Gastroesophageal sphincter (tissue), 4 donors: ENCODE measurements around the gene GALNT9. TPM values are rescaled to one million over a fixed set of nuclear protein-coding genes. Genes with fewer than 3 reads are reported as not detected.

ENCODE experiments used
- ATAC-seq: fragments of 150-250 bp; one replicate; pipeline ENCODE4 v1.9.1; 2016; ENCODE audit warnings: mild to moderate bottlenecking, moderate library complexity
- H3K27ac ChIP-seq, 4 donors: fragments of 200-600 bp; sonication (generic) in 3 of 4; 1 replicate in 3 of 4; 2 replicates in 1 of 4; pipeline ENCODE4 v1.5.1; 2016 to 2019
- H3K27me3 ChIP-seq: fragments of 200-600 bp; sonication (generic); one replicate; pipeline ENCODE4 v1.5.1; 2019
- H3K36me3 ChIP-seq, 2 donors: fragments of 200-600 bp; sonication (generic); one replicate each; pipeline ENCODE4 v1.5.1; 2019; ENCODE audit warnings: control low read depth in 1 of 2
- H3K4me1 ChIP-seq, 3 donors: fragments of 200-600 bp; sonication (generic); 1 replicate in 2 of 3; 2 replicates in 1 of 3; pipeline ENCODE4 v1.5.1; 2016 to 2019; ENCODE audit warnings: control low read depth in 2 of 3
- H3K4me3 ChIP-seq, 2 donors: fragments of 200-600 bp; sonication (generic); one replicate each; pipeline ENCODE4 v1.5.1; 2019; ENCODE audit warnings: mild to moderate bottlenecking in 1 of 2, moderate library complexity in 1 of 2
- H3K9me3 ChIP-seq, 3 donors: fragments of 200-600 bp; sonication (generic); one replicate each; pipeline ENCODE4 v1.5.1; 2017 to 2019; ENCODE audit warnings: control low read depth in 2 of 3
- EP300 ChIP-seq: sonication (generic); formaldehyde crosslinking; IDR thresholded peaks from one replicate; pipeline ENCODE4 v1.6.1; 2017; ENCODE audit warnings: antibody characterized with exemption, mild to moderate bottlenecking
- POLR2A ChIP-seq, 2 donors: fragments of 450-650 bp; IDR thresholded peaks; one replicate each; pipeline ENCODE4 v1.6.1; 2017; ENCODE audit warnings: antibody characterized with exemption in 2 of 2, mild to moderate bottlenecking in 2 of 2, moderate library complexity in 1 of 2
- POLR2AphosphoS5 ChIP-seq: sonication (generic); formaldehyde crosslinking; IDR thresholded peaks from one replicate; pipeline ENCODE4 v1.6.1; 2017; ENCODE audit warnings: antibody characterized with exemption
- WGBS, 2 donors: methylation state at CpG; one replicate each; pipeline ENCODE4 v1.1.5; 2018; ENCODE audit warnings: low coverage in 1 of 2; 5-methylcytosine and 5-hydroxymethylcytosine counted together
- total RNA-seq, 4 donors: library from RNA; depleted of rRNA; stranded (reverse); fragments of >200 nt; gene quantifications; one replicate each; pipeline ENCODE4 v1.1.0, GENCODE V29; 2016
- TF ChIP-seq, protein P1 (sequence below), 4 experiments: fragments of 200-600 bp in 2 of 4; fragments of 450-650 bp in 2 of 4; sonication (generic) in 1 of 4; IDR thresholded peaks; one replicate each; pipeline ENCODE4 v1.5.1; 2017 to 2019; ENCODE audit warnings: antibody characterized with exemption in 4 of 4, mild to moderate bottlenecking in 2 of 4, moderate library complexity in 2 of 4

The GALNT9 gene
- total RNA-seq, 4 donors from 2014 or later: 2.0 TPM; not detected in 3

DNA sequence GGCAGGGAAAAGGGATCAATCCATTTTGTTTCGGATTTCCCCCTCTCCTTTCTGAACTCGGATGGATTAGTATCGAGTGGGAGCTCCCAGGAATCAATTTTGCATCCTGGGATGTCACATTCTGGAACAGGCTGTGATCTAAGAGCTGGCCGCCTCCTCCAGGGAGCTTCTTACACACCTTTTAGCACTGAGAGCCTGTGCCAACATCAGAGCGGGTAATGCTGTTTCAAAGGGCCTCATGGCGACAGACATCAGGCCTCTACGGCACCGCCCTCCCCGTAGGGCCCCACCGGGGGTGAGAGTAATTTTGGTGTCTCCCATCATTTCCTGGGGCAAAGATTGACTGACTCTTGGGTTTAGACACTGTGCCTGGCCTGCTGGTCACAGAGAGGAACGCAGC lies 2.7 kb downstream of the GALNT9 start:
- Histone ChIP-seq H3K4me3 (no peak overlapping the region), H3K4me1 (peaks cover 0 to 54% (median 19%) of the 10 kb centered on the region in 3 donors), H3K27ac (no peak overlapping the region), H3K27me3 (peaks cover 96% of the 10 kb centered on the region), H3K9me3 (no peaks in the 10 kb centered on the region), H3K36me3 (no peaks in the 10 kb centered on the region)
- ATAC-seq: no peak
- WGBS, 2 donors: 69 to 100% methylated on average over 1 to 3 of the region's 11 CpGs
- TF ChIP-seq POLR2AphosphoS5: no peak
- TF ChIP-seq, protein P1, sequence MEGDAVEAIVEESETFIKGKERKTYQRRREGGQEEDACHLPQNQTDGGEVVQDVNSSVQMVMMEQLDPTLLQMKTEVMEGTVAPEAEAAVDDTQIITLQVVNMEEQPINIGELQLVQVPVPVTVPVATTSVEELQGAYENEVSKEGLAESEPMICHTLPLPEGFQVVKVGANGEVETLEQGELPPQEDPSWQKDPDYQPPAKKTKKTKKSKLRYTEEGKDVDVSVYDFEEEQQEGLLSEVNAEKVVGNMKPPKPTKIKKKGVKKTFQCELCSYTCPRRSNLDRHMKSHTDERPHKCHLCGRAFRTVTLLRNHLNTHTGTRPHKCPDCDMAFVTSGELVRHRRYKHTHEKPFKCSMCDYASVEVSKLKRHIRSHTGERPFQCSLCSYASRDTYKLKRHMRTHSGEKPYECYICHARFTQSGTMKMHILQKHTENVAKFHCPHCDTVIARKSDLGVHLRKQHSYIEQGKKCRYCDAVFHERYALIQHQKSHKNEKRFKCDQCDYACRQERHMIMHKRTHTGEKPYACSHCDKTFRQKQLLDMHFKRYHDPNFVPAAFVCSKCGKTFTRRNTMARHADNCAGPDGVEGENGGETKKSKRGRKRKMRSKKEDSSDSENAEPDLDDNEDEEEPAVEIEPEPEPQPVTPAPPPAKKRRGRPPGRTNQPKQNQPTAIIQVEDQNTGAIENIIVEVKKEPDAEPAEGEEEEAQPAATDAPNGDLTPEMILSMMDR (IDR thresholded peaks at IDR 0.05): no peak

DNA sequence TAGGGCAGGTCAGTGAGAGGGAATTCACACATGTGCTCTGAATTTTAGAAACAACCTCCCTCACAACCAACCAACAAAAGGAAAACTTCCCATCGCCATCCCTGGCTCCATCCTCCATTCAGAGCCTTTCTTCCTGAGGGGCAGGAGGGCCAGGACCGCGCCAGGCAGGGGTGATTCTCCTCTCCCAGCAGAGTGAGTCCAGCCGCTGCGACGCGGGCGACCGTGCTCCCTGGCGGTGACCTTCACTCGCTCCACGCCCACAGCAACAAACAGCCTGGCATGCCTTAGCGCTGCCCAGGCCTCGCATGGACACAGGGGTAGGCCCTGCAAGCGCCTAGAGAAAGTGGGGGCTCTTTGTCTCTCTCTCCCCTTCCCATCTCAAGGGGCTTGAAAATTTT lies 3.7 kb downstream of the GALNT9 start:
- WGBS, 2 donors: 100% methylated on average over 2 of the region's 15 CpGs; no CpG with 5 or more reads in 1 of the 2 donors
- no peak for ATAC-seq
- Histone ChIP-seq H3K36me3 (no peaks in the 10 kb centered on the region), H3K27me3 (peaks cover 96% of the 10 kb centered on the region), H3K9me3 (no peaks in the 10 kb centered on the region), H3K4me1 (peaks cover 0 to 54% (median 19%) of the 10 kb centered on the region in 3 donors), H3K4me3 (no peak overlapping the region), H3K27ac (no peak overlapping the region)
- TF ChIP-seq EP300: no peak
- TF ChIP-seq, protein P1 (IDR thresholded peaks at IDR 0.05): no peak
- no peak for TF ChIP-seq POLR2A (IDR thresholded peaks at IDR 0.05)
- no peak for TF ChIP-seq POLR2AphosphoS5

DNA sequence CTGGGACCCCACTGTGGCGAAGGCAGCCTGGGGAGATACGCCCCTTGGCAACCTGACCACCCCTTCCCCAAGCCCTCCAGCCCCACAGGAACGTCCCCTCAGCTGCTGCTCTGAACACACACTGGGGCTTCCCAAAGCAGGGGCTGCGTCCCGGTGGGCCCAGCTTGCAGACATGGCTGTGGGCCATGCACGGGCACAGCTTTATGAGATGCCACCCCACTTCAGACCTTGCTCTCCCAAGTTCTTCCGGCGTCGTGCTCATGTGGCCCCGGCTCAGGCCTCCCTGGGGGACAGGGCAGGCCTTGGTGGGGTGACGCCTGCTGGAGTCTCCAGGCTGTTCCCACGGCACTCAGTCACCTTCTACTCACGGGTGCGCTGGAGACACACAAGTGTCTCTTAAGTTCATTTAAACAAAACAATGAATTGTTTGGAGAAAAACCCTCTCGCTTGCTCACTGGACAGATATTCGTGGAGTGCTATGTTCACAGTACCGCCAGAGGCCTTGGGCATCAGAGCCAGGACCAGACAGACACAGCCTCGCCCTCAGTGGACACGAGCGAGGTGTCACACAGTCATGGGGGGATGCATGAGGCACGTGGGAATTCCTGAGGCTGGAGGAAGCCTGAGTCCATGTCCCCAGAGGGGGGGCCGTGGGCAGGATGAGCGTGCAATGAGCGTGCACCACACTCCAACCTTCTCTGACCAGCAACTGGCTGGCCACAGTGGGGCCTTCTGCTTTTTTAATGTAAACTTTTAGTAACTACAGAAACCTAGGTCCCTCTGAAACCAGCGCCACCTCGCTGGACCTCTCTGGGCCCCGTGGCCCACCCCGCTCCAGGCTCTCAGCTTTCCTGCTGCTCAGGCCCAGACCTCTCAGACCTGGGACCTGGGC lies 4.3 kb downstream of the GALNT9 start:
- Histone ChIP-seq H3K9me3 (no peaks in the 10 kb centered on the region), H3K4me1 (peaks cover 0 to 52% (median 19%) of the 10 kb centered on the region in 3 donors), H3K36me3 (no peaks in the 10 kb centered on the region), H3K4me3 (no peak overlapping the region), H3K27ac (no peak overlapping the region), H3K27me3 (peaks cover 96% of the 10 kb centered on the region)
- TF ChIP-seq, protein P1 (IDR thresholded peaks at IDR 0.05): no peak
- no peak for TF ChIP-seq EP300
- TF ChIP-seq POLR2A (IDR thresholded peaks at IDR 0.05): no peak
- TF ChIP-seq POLR2AphosphoS5: no peak
- no peak for ATAC-seq
- 54 to 80% methylated on average over 4 to 6 of the region's 28 CpGs for WGBS, 2 donors

DNA sequence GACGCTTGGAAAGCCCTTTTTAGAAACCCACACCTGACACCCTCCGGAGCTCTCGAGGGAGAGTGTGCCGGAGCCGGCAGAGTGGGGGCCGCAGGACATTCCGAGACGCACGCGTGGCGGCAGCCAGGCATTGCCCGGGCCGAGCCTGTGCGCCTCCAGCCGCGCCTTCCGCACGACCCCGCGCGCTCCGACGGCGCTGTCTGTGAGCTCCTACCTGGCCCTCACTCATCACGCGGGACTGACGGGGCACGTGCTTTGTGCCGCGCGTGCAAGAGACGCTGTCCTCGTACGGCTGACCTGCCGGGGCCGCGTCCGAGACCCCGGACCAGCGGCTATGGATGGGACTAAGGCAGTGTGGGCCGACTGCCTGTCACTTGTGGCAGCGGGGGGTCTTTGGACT lies 5.2 kb downstream of the GALNT9 start:
- WGBS, 2 donors: 85 to 94% methylated on average over 7 to 11 of the region's 42 CpGs
- Histone ChIP-seq H3K36me3 (no peaks in the 10 kb centered on the region), H3K27ac (no peak overlapping the region), H3K4me1 (peaks cover 0 to 43% (median 19%) of the 10 kb centered on the region in 3 donors), H3K4me3 (no peak overlapping the region), H3K27me3 (peaks cover 96% of the 10 kb centered on the region), H3K9me3 (no peaks in the 10 kb centered on the region)
- no peak for ATAC-seq
- TF ChIP-seq POLR2AphosphoS5: no peak
- TF ChIP-seq, protein P1 (IDR thresholded peaks at IDR 0.05): no peak
- no peak for TF ChIP-seq EP300
- no peak for TF ChIP-seq POLR2A (IDR thresholded peaks at IDR 0.05)
